ENCODE measurements around the gene GLO1.

GLO1 gene

GRCh38 chr6:38656896-38657295 is 46.0 kb downstream of the GLO1 start:
- H3K36me3 ChIP-seq (ENCODE audit: insufficient read depth, low read length) = no peaks in the 10 kb centered on the region
- H3K4me1 ChIP-seq (ENCODE audit: insufficient read depth, low read length) = no peaks in the 10 kb centered on the region
- no peak overlapping the region for H3K4me2 ChIP-seq (ENCODE audit: insufficient read depth, low read length)
- no peak overlapping the region for H3K9ac ChIP-seq (ENCODE audit: low read depth, low read length)
- ATAC-seq (ENCODE audit: insufficient read depth, low read depth) (no peak), DNase-seq (no peak)
- no peak overlapping the region for H2AFZ ChIP-seq (ENCODE audit: low read depth, low read length)
- no peak overlapping the region for H3K27ac ChIP-seq (ENCODE audit: low read length)
- TF ChIP-seq CTCF (IDR thresholded peaks at IDR 0.05; ENCODE audit: borderline replicate concordance, extremely low read depth, low read length, poor library complexity, severe bottlenecking) = no peak
- no peak for TF ChIP-seq EZH2 (IDR thresholded peaks at IDR 0.05; ENCODE audit: borderline replicate concordance, low read depth, low read length, severe bottlenecking)
- no peak overlapping the region for H3K4me3 ChIP-seq (ENCODE audit: low read depth in 1 of 2, low read length in 2 of 2)
- H3K79me2 ChIP-seq (ENCODE audit: insufficient read depth, low read length) = no peaks in the 10 kb centered on the region
- H3K9me3 ChIP-seq (ENCODE audit: insufficient read depth, low read length, severe bottlenecking) = no peaks in the 10 kb centered on the region
- no peaks in the 10 kb centered on the region for H4K20me1 ChIP-seq (ENCODE audit: insufficient read depth, low read length)
- no peaks in the 10 kb centered on the region for H3K27me3 ChIP-seq (ENCODE audit: insufficient read depth, low read length, poor library complexity)

- Histone ChIP-seq H4K20me1 (ENCODE audit: insufficient read depth, low read length) (no peaks in the 10 kb centered on the region), H3K9me3 (ENCODE audit: insufficient read depth, low read length, severe bottlenecking) (no peaks in the 10 kb centered on the region), H3K27me3 (ENCODE audit: insufficient read depth, low read length, poor library complexity) (no peaks in the 10 kb centered on the region), H3K79me2 (ENCODE audit: insufficient read depth, low read length) (no peaks in the 10 kb centered on the region), H3K4me2 (ENCODE audit: insufficient read depth, low read length) (no peak overlapping the region), H3K4me3 (ENCODE audit: low read depth in 1 of 2, low read length in 2 of 2) (no peak overlapping the region), H3K9ac (ENCODE audit: low read depth, low read length) (no peak overlapping the region), H3K4me1 (ENCODE audit: insufficient read depth, low read length) (no peaks in the 10 kb centered on the region), H2AFZ (ENCODE audit: low read depth, low read length) (no peak overlapping the region), H3K36me3 (ENCODE audit: insufficient read depth, low read length) (no peaks in the 10 kb centered on the region), H3K27ac (ENCODE audit: low read length) (no peak overlapping the region)
- no peak for ATAC-seq (ENCODE audit: insufficient read depth, low read depth)
- DNase-seq = no peak
- TF ChIP-seq CTCF (IDR thresholded peaks at IDR 0.05; ENCODE audit: borderline replicate concordance, extremely low read depth, low read length, poor library complexity, severe bottlenecking) = no peak
- TF ChIP-seq EZH2 (IDR thresholded peaks at IDR 0.05; ENCODE audit: borderline replicate concordance, low read depth, low read length, severe bottlenecking) = no peak
These were observed 48.7 kb downstream of the GLO1 start for GRCh38 chr6:38654263-38654662.

GRCh38 chr6:38651121-38651784 is 51.7 kb downstream of the GLO1 start:
- no peaks in the 10 kb centered on the region for H3K79me2 ChIP-seq (ENCODE audit: insufficient read depth, low read length)
- ATAC-seq (ENCODE audit: insufficient read depth, low read depth) = no peak
- no peak for DNase-seq
- no peak overlapping the region for H3K4me3 ChIP-seq (ENCODE audit: low read depth in 1 of 2, low read length in 2 of 2)
- no peaks in the 10 kb centered on the region for H3K9me3 ChIP-seq (ENCODE audit: insufficient read depth, low read length, severe bottlenecking)
- no peaks in the 10 kb centered on the region for H3K27me3 ChIP-seq (ENCODE audit: insufficient read depth, low read length, poor library complexity)
- no peak overlapping the region for H2AFZ ChIP-seq (ENCODE audit: low read depth, low read length)
- no peaks in the 10 kb centered on the region for H3K36me3 ChIP-seq (ENCODE audit: insufficient read depth, low read length)
- H3K4me1 ChIP-seq (ENCODE audit: insufficient read depth, low read length) = no peaks in the 10 kb centered on the region
- H3K27ac ChIP-seq (ENCODE audit: low read length) = no peak overlapping the region
- H4K20me1 ChIP-seq (ENCODE audit: insufficient read depth, low read length) = no peaks in the 10 kb centered on the region
- H3K9ac ChIP-seq (ENCODE audit: low read depth, low read length) = no peak overlapping the region
- no peak overlapping the region for H3K4me2 ChIP-seq (ENCODE audit: insufficient read depth, low read length)
- TF ChIP-seq EZH2 (IDR thresholded peaks at IDR 0.05; ENCODE audit: borderline replicate concordance, low read depth, low read length, severe bottlenecking) (no peak), CTCF (IDR thresholded peaks at IDR 0.05; ENCODE audit: borderline replicate concordance, extremely low read depth, low read length, poor library complexity, severe bottlenecking) (no peak)
